GM23248 (cell line): ENCODE measurements around the gene LRBA. TPM values are rescaled to one million over a fixed set of nuclear protein-coding genes. Genes with fewer than 3 reads are reported as not detected.

ENCODE experiments used
- DNase-seq: peaks from one replicate; pipeline ENCODE4 v3.0.0-alpha.2; 2015
- H2AFZ ChIP-seq: fragments of 200-600 bp; sonication (generic); 2 replicates; pipeline ENCODE4 v1.6.1; 2016; ENCODE audit warnings: antibody characterized with exemption
- H3F3A ChIP-seq: fragments of 200-600 bp; sonication (generic); 2 replicates; pipeline ENCODE4 v1.6.1; 2016; ENCODE audit warnings: mild to moderate bottlenecking, antibody characterized with exemption, mixed run types; ENCODE audit not compliant: insufficient read depth
- H3K27ac ChIP-seq: fragments of 200-600 bp; sonication (generic); 2 replicates; pipeline ENCODE4 v1.5.1; 2016; ENCODE audit warnings: mild to moderate bottlenecking
- H3K27me3 ChIP-seq: fragments of 200-600 bp; sonication (generic); replicated peaks from 2 replicates; pipeline ENCODE4 v1.6.1; 2016; ENCODE audit warnings: mild to moderate bottlenecking; ENCODE audit not compliant: insufficient read depth
- H3K36me3 ChIP-seq: fragments of 200-600 bp; sonication (generic); 2 replicates; pipeline ENCODE4 v1.6.1; 2016; ENCODE audit warnings: low read depth, mild to moderate bottlenecking
- H3K4me1 ChIP-seq: fragments of 200-600 bp; sonication (generic); 2 replicates; pipeline ENCODE4 v1.6.1; 2016; ENCODE audit warnings: mild to moderate bottlenecking; ENCODE audit not compliant: insufficient read depth
- H3K4me2 ChIP-seq: fragments of 200-600 bp; sonication (generic); one replicate; pipeline ENCODE4 v1.6.1; 2016; ENCODE audit warnings: mild to moderate bottlenecking; ENCODE audit not compliant: unreplicated experiment
- H3K4me3 ChIP-seq: fragments of 200-600 bp; sonication (generic); 2 replicates; pipeline ENCODE4 v1.5.1; 2016; ENCODE audit warnings: mild to moderate bottlenecking
- H3K79me2 ChIP-seq: fragments of 200-600 bp; sonication (generic); 2 replicates; pipeline ENCODE4 v1.6.1; 2016; ENCODE audit warnings: mild to moderate bottlenecking; ENCODE audit not compliant: insufficient read depth
- H3K9ac ChIP-seq: fragments of 200-600 bp; sonication (generic); 2 replicates; pipeline ENCODE4 v1.6.1; 2016; ENCODE audit warnings: mild to moderate bottlenecking
- H3K9me2 ChIP-seq: fragments of 200-600 bp; sonication (generic); 2 replicates; pipeline ENCODE4 v1.6.1; 2016; ENCODE audit warnings: mixed run types, mild to moderate bottlenecking, moderate library complexity; ENCODE audit not compliant: insufficient read depth
- H3K9me3 ChIP-seq: fragments of 200-600 bp; sonication (generic); one replicate; pipeline ENCODE4 v1.6.1; 2017; ENCODE audit warnings: low read depth
- H4K20me1 ChIP-seq: fragments of 200-600 bp; sonication (generic); 2 replicates; pipeline ENCODE4 v1.6.0; 2016; ENCODE audit not compliant: insufficient read depth
- EZH2 ChIP-seq: fragments of 200-600 bp; sonication (generic); IDR thresholded peaks from 2 replicates; pipeline ENCODE4 v1.6.1; 2018; ENCODE audit warnings: antibody characterized with exemption, mild to moderate bottlenecking; ENCODE audit not compliant: insufficient read depth, poor library complexity, severe bottlenecking
- EZH2phosphoT487 ChIP-seq: fragments of 200-600 bp; sonication (generic); IDR thresholded peaks from 2 replicates; pipeline ENCODE4 v1.6.1; 2018; ENCODE audit warnings: antibody characterized with exemption, moderate library complexity, mild to moderate bottlenecking, low read depth; ENCODE audit not compliant: insufficient read depth
- WGBS, 2 experiments: methylation state at CpG; one replicate each; pipeline ENCODE4 v1.1.6; 2015 to 2017; ENCODE audit warnings: low lambda C conversion rate in 2 of 2, low coverage in 1 of 2; ENCODE audit errors: missing lambda C conversion rate in 2 of 2; 5-methylcytosine and 5-hydroxymethylcytosine counted together
- in situ Hi-C: fragments of 300-500 bp; cut with MboI; formaldehyde crosslinking; loops from 2 replicates; pipeline ENCODE4 v1.15.0; 2020
- polyA plus RNA-seq: library from polyadenylated mRNA; unstranded; fragments of >200 nt; fragmentation: Nextera tagmentation; extraction: Ambion mirVana; gene quantifications from 2 replicates; pipeline ENCODE4 v1.2.1, GENCODE V29; 2016
- total RNA-seq: library from RNA; depleted of rRNA; stranded (reverse); fragments of >200 nt; shearing (Covaris generic); gene quantifications from 2 replicates; pipeline ENCODE4 v1.2.3, GENCODE V29; 2014

Gene LRBA
- total and polyA plus RNA-seq, 2 experiments from 2014 or later, result 6.6 to 17.8 TPM

GRCh38 chr4:150457802-150458201 is 557.3 kb downstream of the LRBA start:
- in situ Hi-C loops, result no loop called here
- Histone ChIP-seq H3K4me2 (no peak overlapping the region), H3K36me3 (no peaks in the 10 kb centered on the region), H3K27ac (no peak overlapping the region), H3F3A (no peaks in the 10 kb centered on the region), H3K4me3 (no peak overlapping the region), H3K79me2 (no peaks in the 10 kb centered on the region), H3K9ac (no peak overlapping the region), H4K20me1 (no peaks in the 10 kb centered on the region), H3K4me1 (0 out of 2 replicates have a peak, but pooled peaks cover 4% of the 10 kb centered on the region), H2AFZ (no peak overlapping the region), H3K9me2 (no peaks in the 10 kb centered on the region; the same call in 1 of the 2 replicates), H3K9me3 (no peaks in the 10 kb centered on the region), H3K27me3 (no peaks in the 10 kb centered on the region)
- no peak for DNase-seq
- TF ChIP-seq EZH2phosphoT487, result no peak
- no peak for TF ChIP-seq EZH2
- 66 to 71% methylated on average over 1 of the region's 1 CpG for WGBS, 2 experiments

- Histone ChIP-seq H3K4me2 (no peak overlapping the region), H3K4me3 (no peak overlapping the region), H3K27me3 (no peaks in the 10 kb centered on the region), H3K9me2 (no peaks in the 10 kb centered on the region; the same call in 1 of the 2 replicates), H3K4me1 (no peaks in the 10 kb centered on the region), H3K27ac (no peak overlapping the region), H3F3A (no peaks in the 10 kb centered on the region), H3K9me3 (no peaks in the 10 kb centered on the region), H3K36me3 (no peaks in the 10 kb centered on the region), H3K9ac (no peak overlapping the region), H3K79me2 (no peaks in the 10 kb centered on the region), H4K20me1 (no peaks in the 10 kb centered on the region), H2AFZ (no peak overlapping the region)
- TF ChIP-seq EZH2phosphoT487 (no peak), EZH2 (no peak)
- 96 to 97% methylated on average over 3 of the region's 3 CpGs for WGBS, 2 experiments
- no peak for DNase-seq
- in situ Hi-C loops, result no loop called here
These were observed 563.2 kb downstream of the LRBA start for GRCh38 chr4:150451883-150452282.

DNA sequence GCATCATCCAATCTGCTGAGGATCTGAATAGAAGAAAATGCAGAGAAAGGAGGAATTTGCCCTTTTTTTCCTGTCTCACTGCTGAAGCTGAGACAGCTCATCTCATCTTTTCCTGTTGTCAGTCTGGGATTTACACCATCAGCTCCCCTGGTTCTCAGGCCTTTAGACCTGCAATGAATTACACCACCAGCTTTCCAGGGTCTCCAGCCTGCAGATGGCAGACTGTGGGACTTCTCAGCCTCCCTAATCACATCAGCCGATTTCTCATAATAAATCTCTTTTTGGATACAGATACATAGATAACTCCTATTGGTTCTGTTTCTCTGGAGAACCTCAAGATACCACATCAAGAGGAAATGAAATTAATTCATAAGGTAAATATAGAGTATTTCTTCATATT is 567.7 kb downstream of the LRBA start:
- Histone ChIP-seq H3K4me1 (no peaks in the 10 kb centered on the region), H4K20me1 (no peaks in the 10 kb centered on the region), H2AFZ (no peak overlapping the region), H3F3A (no peaks in the 10 kb centered on the region), H3K9ac (no peak overlapping the region), H3K27ac (no peak overlapping the region), H3K4me2 (no peak overlapping the region), H3K79me2 (no peaks in the 10 kb centered on the region), H3K36me3 (no peaks in the 10 kb centered on the region), H3K4me3 (no peak overlapping the region), H3K9me3 (no peaks in the 10 kb centered on the region), H3K9me2 (no peaks in the 10 kb centered on the region; the same call in 1 of the 2 replicates), H3K27me3 (no peaks in the 10 kb centered on the region)
- DNase-seq, result no peak
- in situ Hi-C loops, result no loop called here
- TF ChIP-seq EZH2phosphoT487 (no peak), EZH2 (no peak)
- 17 to 28% methylated on average over 1 of the region's 1 CpG for WGBS, 2 experiments

- TF ChIP-seq EZH2, result no peak
- no peak for TF ChIP-seq EZH2phosphoT487
- H3K27me3 ChIP-seq, result no peaks in the 10 kb centered on the region
- no peaks in the 10 kb centered on the region for H3K36me3 ChIP-seq
- H3K9me3 ChIP-seq, result no peaks in the 10 kb centered on the region
- no peak for DNase-seq
- H3K9me2 ChIP-seq, result no peaks in the 10 kb centered on the region
- H3K4me1 ChIP-seq, result no peaks in the 10 kb centered on the region
- H2AFZ ChIP-seq, result no peak overlapping the region
- H3K4me2 ChIP-seq, result no peak overlapping the region
- no peak overlapping the region for H3K4me3 ChIP-seq
- no peaks in the 10 kb centered on the region for H4K20me1 ChIP-seq
- H3K27ac ChIP-seq, result no peak overlapping the region
- 92% methylated on average over 3 of the region's 3 CpGs for WGBS, 2 experiments
- H3K79me2 ChIP-seq, result no peaks in the 10 kb centered on the region
- H3F3A ChIP-seq, result no peaks in the 10 kb centered on the region
- no peak overlapping the region for H3K9ac ChIP-seq
- in situ Hi-C loops, result no loop called here
These were observed 575.6 kb downstream of the LRBA start for GRCh38 chr4:150439451-150439933.
